ENCODE measurements around the gene FLOT1.
"Not testable (repeated sequence)": the region's sequence is repeated elsewhere in the genome, so short reads cannot be mapped to it uniquely, and the experiment has no call there.

FLOT1 gene

GRCh38 chr6:30759575-30760239, 17.2 kb upstream of the FLOT1 start:
- Histone ChIP-seq H3K27ac (ENCODE audit: insufficient read depth, low read length, poor library complexity, severe bottlenecking) (no peak overlapping the region), H3K4me1 (ENCODE audit: control insufficient read depth, insufficient read depth, low read length, poor library complexity, severe bottlenecking) (no peaks in the 10 kb centered on the region)

GRCh38 chr6:30757261-30757904, 14.9 kb upstream of the FLOT1 start:
- DNase-seq, result no peak
- Histone ChIP-seq H3K4me3 (ENCODE audit: insufficient read depth, low read depth, low read length, poor library complexity, severe bottlenecking) (no peak overlapping the region), H3K27ac (ENCODE audit: insufficient read depth, low read length, poor library complexity, severe bottlenecking) (no peak overlapping the region), H3K27me3 (replicated peaks; ENCODE audit: control insufficient read depth, insufficient read depth, low read length, poor library complexity, severe bottlenecking) (no peaks in the 10 kb centered on the region), H3K9me3 (ENCODE audit: control insufficient read depth, low read length) (no peaks in the 10 kb centered on the region), H3K4me1 (ENCODE audit: control insufficient read depth, insufficient read depth, low read length, poor library complexity, severe bottlenecking) (no peaks in the 10 kb centered on the region), H3K36me3 (ENCODE audit: control insufficient read depth, insufficient read depth, low read length) (no peaks in the 10 kb centered on the region)

More at GRCh38 chr6:30759575-30760239, 17.2 kb upstream of the FLOT1 start:
- Histone ChIP-seq H3K27me3 (replicated peaks; ENCODE audit: control insufficient read depth, insufficient read depth, low read length, poor library complexity, severe bottlenecking) (no peaks in the 10 kb centered on the region), H3K36me3 (ENCODE audit: control insufficient read depth, insufficient read depth, low read length) (no peaks in the 10 kb centered on the region), H3K4me3 (ENCODE audit: insufficient read depth, low read depth, low read length, poor library complexity, severe bottlenecking) (no peak overlapping the region), H3K9me3 (ENCODE audit: control insufficient read depth, low read length) (no peaks in the 10 kb centered on the region)
- no peak for DNase-seq

GRCh38 chr6:30756405-30757003, 14.0 kb upstream of the FLOT1 start:
- H3K27me3 ChIP-seq (replicated peaks; ENCODE audit: control insufficient read depth, insufficient read depth, low read length, poor library complexity, severe bottlenecking), result not testable (repeated sequence)

DNA sequence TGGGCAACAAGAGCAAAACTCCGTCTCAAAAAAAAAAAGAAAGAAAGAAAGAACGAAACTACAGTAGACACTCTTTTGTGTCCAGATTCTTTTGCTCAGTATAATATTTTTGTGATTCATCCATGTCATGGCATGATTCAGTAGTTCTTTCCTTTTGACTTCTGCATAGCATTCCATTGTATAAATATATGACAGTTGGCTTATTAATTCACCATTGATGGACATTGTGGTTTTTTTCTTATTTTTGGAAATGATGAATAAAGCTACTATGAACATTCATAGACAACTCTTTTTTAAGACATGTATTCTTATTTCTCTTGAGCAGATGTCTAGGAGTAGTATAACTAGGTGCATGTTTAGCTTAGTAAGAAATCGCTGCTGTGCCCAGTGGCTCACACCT, 12.1 kb upstream of the FLOT1 start:
- no peaks in the 10 kb centered on the region for H3K9me3 ChIP-seq (ENCODE audit: control insufficient read depth, low read length)
- H3K27me3 ChIP-seq (replicated peaks; ENCODE audit: control insufficient read depth, insufficient read depth, low read length, poor library complexity, severe bottlenecking), result no peaks in the 10 kb centered on the region
- H3K4me1 ChIP-seq (ENCODE audit: control insufficient read depth, insufficient read depth, low read length, poor library complexity, severe bottlenecking), result no peaks in the 10 kb centered on the region
- no peaks in the 10 kb centered on the region for H3K36me3 ChIP-seq (ENCODE audit: control insufficient read depth, insufficient read depth, low read length)
- no peak for DNase-seq
- no peak overlapping the region for H3K4me3 ChIP-seq (ENCODE audit: insufficient read depth, low read depth, low read length, poor library complexity, severe bottlenecking)
- H3K27ac ChIP-seq (ENCODE audit: insufficient read depth, low read length, poor library complexity, severe bottlenecking), result no peak overlapping the region

More at GRCh38 chr6:30756405-30757003, 14.0 kb upstream of the FLOT1 start:
- H3K9me3 ChIP-seq (ENCODE audit: control insufficient read depth, low read length); H3K36me3 ChIP-seq (ENCODE audit: control insufficient read depth, insufficient read depth, low read length); DNase-seq; H3K4me1 ChIP-seq (ENCODE audit: control insufficient read depth, insufficient read depth, low read length, poor library complexity, severe bottlenecking); H3K27ac ChIP-seq (ENCODE audit: insufficient read depth, low read length, poor library complexity, severe bottlenecking); H3K4me3 ChIP-seq (ENCODE audit: insufficient read depth, low read depth, low read length, poor library complexity, severe bottlenecking): not testable (repeated sequence)

DNA sequence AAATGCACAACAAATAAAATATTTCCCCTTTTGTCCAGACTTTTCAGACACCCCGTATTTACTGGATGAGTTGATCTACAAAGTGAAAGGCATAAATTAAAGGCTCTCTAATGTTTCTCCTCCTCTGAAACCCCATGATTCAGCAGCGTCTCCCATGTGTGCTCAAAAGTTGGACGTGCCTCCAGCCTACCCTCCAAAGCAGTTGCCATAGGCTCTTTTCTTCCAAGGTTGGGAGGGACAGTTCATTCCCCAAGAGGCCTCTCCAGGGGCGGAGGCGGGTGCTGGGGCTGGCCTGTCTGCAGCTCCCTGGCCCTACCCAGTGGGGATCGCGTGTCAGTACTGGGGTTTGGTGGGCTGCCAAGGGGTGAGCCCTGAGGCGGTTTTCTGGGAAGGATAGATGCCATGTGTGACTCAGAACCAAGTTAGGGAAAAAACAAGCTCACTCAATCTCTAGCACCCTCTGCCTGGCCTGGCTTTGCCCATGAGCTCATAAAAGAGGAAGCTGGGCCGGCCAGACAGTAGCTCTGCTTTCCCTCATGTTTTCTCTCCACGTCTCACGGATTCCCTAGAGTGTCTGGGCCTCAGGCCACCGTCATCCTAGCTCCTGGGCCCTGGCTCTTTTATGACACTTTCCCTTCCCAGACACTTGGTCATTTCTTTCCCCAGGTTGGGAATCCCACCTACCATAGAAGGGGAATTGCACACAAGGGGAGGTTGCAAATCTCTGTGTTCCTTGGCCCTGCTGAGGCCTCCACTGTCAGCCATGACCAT, 9.9 kb upstream of the FLOT1 start:
- Histone ChIP-seq H3K27ac (ENCODE audit: insufficient read depth, low read length, poor library complexity, severe bottlenecking) (no peak overlapping the region), H3K36me3 (ENCODE audit: control insufficient read depth, insufficient read depth, low read length) (no peaks in the 10 kb centered on the region), H3K9me3 (ENCODE audit: control insufficient read depth, low read length) (no peaks in the 10 kb centered on the region), H3K27me3 (replicated peaks; ENCODE audit: control insufficient read depth, insufficient read depth, low read length, poor library complexity, severe bottlenecking) (no peaks in the 10 kb centered on the region), H3K4me3 (ENCODE audit: insufficient read depth, low read depth, low read length, poor library complexity, severe bottlenecking) (no peak overlapping the region), H3K4me1 (ENCODE audit: control insufficient read depth, insufficient read depth, low read length, poor library complexity, severe bottlenecking) (no peaks in the 10 kb centered on the region)
- no peak for DNase-seq

GRCh38 chr6:30750379-30750668, 7.8 kb upstream of the FLOT1 start:
- H3K27ac ChIP-seq (ENCODE audit: insufficient read depth, low read length, poor library complexity, severe bottlenecking), result no peak overlapping the region
- DNase-seq, result no peak
- H3K4me1 ChIP-seq (ENCODE audit: control insufficient read depth, insufficient read depth, low read length, poor library complexity, severe bottlenecking), result no peaks in the 10 kb centered on the region

DNA sequence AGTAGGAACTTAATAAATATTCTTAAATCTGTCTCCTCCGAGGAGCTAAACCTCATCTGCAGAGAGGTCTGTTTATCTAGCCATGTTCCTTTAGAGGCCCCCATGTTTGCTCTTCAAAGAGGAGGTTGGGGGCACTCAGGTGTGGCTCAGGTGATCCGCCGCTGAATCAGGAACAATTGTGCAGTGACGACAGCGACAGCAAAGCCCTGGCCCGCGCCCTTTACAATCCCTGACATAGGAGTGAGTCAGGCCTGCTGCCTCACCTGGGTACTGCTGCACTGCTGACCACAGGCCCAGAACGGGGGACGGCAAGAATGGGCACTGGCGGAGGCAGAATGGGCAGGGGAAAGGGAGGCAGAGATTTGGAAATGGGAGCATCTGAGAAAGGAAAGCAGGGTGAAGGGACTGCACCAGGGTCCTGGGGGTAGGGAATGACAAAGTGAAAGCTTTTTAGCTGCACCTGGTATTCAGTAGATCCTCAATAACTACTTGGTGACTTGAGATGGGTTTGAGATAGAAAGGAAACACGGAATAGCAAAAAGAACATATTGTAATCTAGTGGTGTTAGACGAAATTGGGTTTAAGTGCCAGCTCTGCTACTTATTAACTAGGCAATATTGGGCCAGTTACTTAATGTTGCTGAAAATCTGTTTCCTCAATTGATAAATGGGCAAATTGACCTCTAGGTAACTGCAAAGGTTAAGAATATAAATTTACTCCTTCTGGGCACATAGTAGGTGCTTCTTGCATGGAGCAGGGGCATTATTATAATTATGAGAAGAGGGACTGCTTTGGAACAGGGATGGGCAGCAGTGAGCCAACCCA, 7.3 kb upstream of the FLOT1 start:
- no peak overlapping the region for H3K27ac ChIP-seq (ENCODE audit: insufficient read depth, low read length, poor library complexity, severe bottlenecking)
- H3K4me1 ChIP-seq (ENCODE audit: control insufficient read depth, insufficient read depth, low read length, poor library complexity, severe bottlenecking), result no peaks in the 10 kb centered on the region
- DNase-seq, result no peak

More at GRCh38 chr6:30750379-30750668, 7.8 kb upstream of the FLOT1 start:
- Histone ChIP-seq H3K36me3 (ENCODE audit: control insufficient read depth, insufficient read depth, low read length) (no peaks in the 10 kb centered on the region), H3K27me3 (replicated peaks; ENCODE audit: control insufficient read depth, insufficient read depth, low read length, poor library complexity, severe bottlenecking) (no peaks in the 10 kb centered on the region), H3K9me3 (ENCODE audit: control insufficient read depth, low read length) (no peaks in the 10 kb centered on the region), H3K4me3 (ENCODE audit: insufficient read depth, low read depth, low read length, poor library complexity, severe bottlenecking) (no peak overlapping the region)

GRCh38 chr6:30748851-30749540, 6.5 kb upstream of the FLOT1 start:
- Histone ChIP-seq H3K4me3 (ENCODE audit: insufficient read depth, low read depth, low read length, poor library complexity, severe bottlenecking) (no peak overlapping the region), H3K36me3 (ENCODE audit: control insufficient read depth, insufficient read depth, low read length) (no peaks in the 10 kb centered on the region), H3K4me1 (ENCODE audit: control insufficient read depth, insufficient read depth, low read length, poor library complexity, severe bottlenecking) (peaks cover 3% of the 10 kb centered on the region), H3K9me3 (ENCODE audit: control insufficient read depth, low read length) (no peaks in the 10 kb centered on the region), H3K27ac (ENCODE audit: insufficient read depth, low read length, poor library complexity, severe bottlenecking) (no peak overlapping the region), H3K27me3 (replicated peaks; ENCODE audit: control insufficient read depth, insufficient read depth, low read length, poor library complexity, severe bottlenecking) (no peaks in the 10 kb centered on the region)
- no peak for DNase-seq

More for the DNA sequence above, 7.3 kb upstream of the FLOT1 start:
- H3K27me3 ChIP-seq (replicated peaks; ENCODE audit: control insufficient read depth, insufficient read depth, low read length, poor library complexity, severe bottlenecking), result no peaks in the 10 kb centered on the region
- no peak overlapping the region for H3K4me3 ChIP-seq (ENCODE audit: insufficient read depth, low read depth, low read length, poor library complexity, severe bottlenecking)
- no peaks in the 10 kb centered on the region for H3K9me3 ChIP-seq (ENCODE audit: control insufficient read depth, low read length)
- no peaks in the 10 kb centered on the region for H3K36me3 ChIP-seq (ENCODE audit: control insufficient read depth, insufficient read depth, low read length)
